Ascending aorta (tissue), 2 donors: ENCODE measurements around the gene NUP50. TPM values are rescaled to one million over a fixed set of nuclear protein-coding genes. Genes with fewer than 3 reads are reported as not detected.

Experiments
- DNase-seq, 2 donors: peaks; one replicate each; pipeline ENCODE4 v3.0.0-alpha.2; 2019; ENCODE audit warnings: low spot score in 2 of 2
- H3K27ac ChIP-seq, 2 donors: fragments of 200-600 bp; sonication (generic); one replicate each; pipeline ENCODE4 v1.5.1; 2016 to 2017; ENCODE audit warnings: mild to moderate bottlenecking in 1 of 2
- H3K27me3 ChIP-seq: fragments of 200-600 bp; sonication (generic); one replicate; pipeline ENCODE4 v1.5.1; 2017
- H3K36me3 ChIP-seq, 2 donors: fragments of 200-600 bp; sonication (generic); one replicate each; pipeline ENCODE4 v1.5.1; 2016
- H3K4me1 ChIP-seq, 2 donors: fragments of 200-600 bp; sonication (generic); one replicate each; pipeline ENCODE4 v1.5.1; 2016 to 2017; ENCODE audit warnings: mild to moderate bottlenecking in 1 of 2
- H3K4me3 ChIP-seq, 2 donors: fragments of 200-600 bp; sonication (generic); one replicate each; pipeline ENCODE4 v1.5.1; 2016 to 2017; ENCODE audit warnings: mild to moderate bottlenecking in 1 of 2
- H3K9me3 ChIP-seq, 2 donors: fragments of 200-600 bp; sonication (generic); one replicate each; pipeline ENCODE4 v1.5.1; 2016
- CTCF ChIP-seq, 3 experiments: fragments of 200-600 bp in 2 of 3; fragments of 450-650 bp in 1 of 3; sonication (generic) in 2 of 3; IDR thresholded peaks; one replicate each; pipeline ENCODE4 v1.5.1; 2016 to 2019; ENCODE audit warnings: antibody characterized with exemption in 3 of 3, mild to moderate bottlenecking in 1 of 3, moderate library complexity in 1 of 3
- intact Hi-C: fragments of 100-400 bp; cut with DNase I; formaldehyde crosslinking; loops from one replicate; pipeline ENCODE4 v1.15.1; 2023
- total RNA-seq: library from RNA; depleted of rRNA; stranded (reverse); fragments of >200 nt; gene quantifications from one replicate; pipeline ENCODE4 v1.1.0, GENCODE V29; 2016

The NUP50 gene
- total RNA-seq, 1 donor from 2014 or later, result 75.8 TPM

GRCh38 chr22:45233386-45233785 is 69.7 kb downstream of the NUP50 start:
- intact Hi-C loops, result no loop called here

GRCh38 chr22:45233827-45234226 is 70.1 kb downstream of the NUP50 start:
- TF ChIP-seq CTCF (IDR thresholded peaks at IDR 0.05), result no peak
- Histone ChIP-seq H3K27ac (no peak overlapping the region), H3K27me3 (no peaks in the 10 kb centered on the region), H3K36me3 (peaks cover 0 to 7% of the 10 kb centered on the region in 2 donors), H3K4me1 (no peaks in the 10 kb centered on the region), H3K4me3 (no peak overlapping the region), H3K9me3 (no peaks in the 10 kb centered on the region)
- intact Hi-C loops, result no loop called here
- DNase-seq, result no peak

More at GRCh38 chr22:45233386-45233785, 69.7 kb downstream of the NUP50 start:
- H3K4me3 ChIP-seq, result no peak overlapping the region
- H3K36me3 ChIP-seq, result peaks cover 0 to 7% of the 10 kb centered on the region in 2 donors
- H3K27me3 ChIP-seq, result no peaks in the 10 kb centered on the region
- no peak for TF ChIP-seq CTCF (IDR thresholded peaks at IDR 0.05)
- H3K9me3 ChIP-seq, result no peaks in the 10 kb centered on the region
- no peak for DNase-seq
- no peaks in the 10 kb centered on the region for H3K4me1 ChIP-seq
- H3K27ac ChIP-seq, result no peak overlapping the region

- Histone ChIP-seq H3K27ac (no peak overlapping the region), H3K27me3 (no peaks in the 10 kb centered on the region), H3K36me3 (peaks cover 0 to 7% of the 10 kb centered on the region in 2 donors), H3K4me3 (no peak overlapping the region), H3K4me1 (peaks cover 7 to 11% of the 10 kb centered on the region in 2 donors), H3K9me3 (no peaks in the 10 kb centered on the region)
- intact Hi-C loops, result no loop called here
- DNase-seq, result no peak
- TF ChIP-seq CTCF (IDR thresholded peaks at IDR 0.05), result no peak
Measured at GRCh38 chr22:45235101-45235777, 71.5 kb downstream of the NUP50 start.

DNA sequence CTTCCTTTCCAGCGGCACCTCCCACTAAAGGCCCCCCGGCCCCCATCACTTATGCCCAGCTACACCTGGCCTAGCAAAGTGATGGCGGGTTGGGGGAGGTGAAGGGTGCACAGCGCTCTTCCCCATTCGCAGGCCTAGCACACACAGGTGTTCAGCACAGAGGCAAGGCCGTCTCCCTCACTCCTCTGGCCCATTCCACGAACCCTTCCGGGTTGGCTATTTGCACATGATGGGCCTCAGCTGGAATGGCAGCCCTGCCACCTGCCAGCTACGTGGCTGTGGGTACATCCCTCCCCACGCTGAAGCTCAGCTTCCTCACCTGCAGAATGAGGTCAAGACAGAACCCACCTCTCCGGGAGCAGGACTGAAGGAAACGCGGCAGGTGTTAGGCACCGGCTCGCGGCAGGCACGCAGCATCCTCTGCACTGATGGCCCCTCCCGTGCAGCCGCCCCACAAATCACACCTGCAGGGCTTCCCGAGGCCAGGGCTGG is 72.2 kb downstream of the NUP50 start:
- H3K9me3 ChIP-seq, result no peaks in the 10 kb centered on the region
- no peak overlapping the region for H3K4me3 ChIP-seq
- no peaks in the 10 kb centered on the region for H3K27me3 ChIP-seq
- H3K27ac ChIP-seq, result no peak overlapping the region
- H3K4me1 ChIP-seq, result peaks cover 8 to 12% of the 10 kb centered on the region in 2 donors
- TF ChIP-seq CTCF (IDR thresholded peaks at IDR 0.05), result no peak
- no peak for DNase-seq
- intact Hi-C loops, result no loop called here
- H3K36me3 ChIP-seq, result peaks cover 0 to 7% of the 10 kb centered on the region in 2 donors

GRCh38 chr22:45237065-45237990 is 73.6 kb downstream of the NUP50 start:
- H3K4me1 ChIP-seq, result peaks cover 8 to 15% of the 10 kb centered on the region in 2 donors

More at GRCh38 chr22:45237065-45237990, 73.6 kb downstream of the NUP50 start:
- Histone ChIP-seq H3K9me3 (no peaks in the 10 kb centered on the region), H3K4me3 (no peak overlapping the region), H3K27ac (no peak overlapping the region), H3K27me3 (no peaks in the 10 kb centered on the region), H3K36me3 (peaks cover 0 to 7% of the 10 kb centered on the region in 2 donors)
- no peak for DNase-seq
- intact Hi-C loops, result no loop called here
- no peak for TF ChIP-seq CTCF (IDR thresholded peaks at IDR 0.05)

Other genes with a start within 250 kb of the NUP50 start
- gene PHF21B, start 153.9 kb upstream of the NUP50 start, total RNA-seq, result not detected
- gene KIAA0930, start 77.0 kb downstream of the NUP50 start, total RNA-seq, result 60.0 TPM
- gene UPK3A, start 121.0 kb downstream of the NUP50 start, total RNA-seq, result not detected
- 23.5 TPM for gene FAM118A, start 146.0 kb downstream of the NUP50 start, total RNA-seq
- not detected for gene SMC1B, start 249.7 kb downstream of the NUP50 start, total RNA-seq
- gene RIBC2, start 249.8 kb downstream of the NUP50 start, total RNA-seq, result not detected